Left colon (tissue), 2 donors: Measurements from ENCODE around the gene UBE2QL1. TPM values are rescaled to one million over a fixed set of nuclear protein-coding genes. Genes with fewer than 3 reads are reported as not detected.
A peak's percentile ranks its signal among the peaks of the same experiment; 100 is the strongest.

Experiments
- ATAC-seq: fragments of 200-7000 bp; cut with Tn5 transposase; one replicate; pipeline ENCODE4 v1.9.1; 2020; ENCODE audit warnings: mild to moderate bottlenecking, moderate library complexity
- DNase-seq, 2 donors: peaks; one replicate each; pipeline ENCODE4 v3.0.0-alpha.2; 2020
- intact Hi-C, 2 donors: fragments of 100-400 bp; cut with DNase I in 1 of 2; cut with micrococcal nuclease in 1 of 2; formaldehyde crosslinking; loops; one replicate each; pipeline versions ENCODE4 v1.11.2 to v1.14.0; 2022; cut with DNase I, micrococcal nuclease
- long read RNA-seq: library from polyadenylated mRNA; unstranded; transcript quantifications from one replicate; pipeline ENCODE4 v2.0.0, GENCODE V29; 2021
- total RNA-seq, 2 donors: library from RNA; stranded (reverse); fragmentation: NEBNext Ultra II Directional; extraction: Animal tissue kit (Norgen Biotek cat#: 25700); gene quantifications; one replicate each; pipeline ENCODE4 v1.2.1, GENCODE V29; 2021
- donor health status: DM: no; HTN: no; CAD: no.
- donor health status: DM: yes; HTN: yes; CAD: no.

The UBE2QL1 gene, protein sequence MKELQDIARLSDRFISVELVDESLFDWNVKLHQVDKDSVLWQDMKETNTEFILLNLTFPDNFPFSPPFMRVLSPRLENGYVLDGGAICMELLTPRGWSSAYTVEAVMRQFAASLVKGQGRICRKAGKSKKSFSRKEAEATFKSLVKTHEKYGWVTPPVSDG
- under 1 TPM; 0.15 to 0.73 TPM for total RNA-seq
- long read RNA-seq: 0 reads

DNA sequence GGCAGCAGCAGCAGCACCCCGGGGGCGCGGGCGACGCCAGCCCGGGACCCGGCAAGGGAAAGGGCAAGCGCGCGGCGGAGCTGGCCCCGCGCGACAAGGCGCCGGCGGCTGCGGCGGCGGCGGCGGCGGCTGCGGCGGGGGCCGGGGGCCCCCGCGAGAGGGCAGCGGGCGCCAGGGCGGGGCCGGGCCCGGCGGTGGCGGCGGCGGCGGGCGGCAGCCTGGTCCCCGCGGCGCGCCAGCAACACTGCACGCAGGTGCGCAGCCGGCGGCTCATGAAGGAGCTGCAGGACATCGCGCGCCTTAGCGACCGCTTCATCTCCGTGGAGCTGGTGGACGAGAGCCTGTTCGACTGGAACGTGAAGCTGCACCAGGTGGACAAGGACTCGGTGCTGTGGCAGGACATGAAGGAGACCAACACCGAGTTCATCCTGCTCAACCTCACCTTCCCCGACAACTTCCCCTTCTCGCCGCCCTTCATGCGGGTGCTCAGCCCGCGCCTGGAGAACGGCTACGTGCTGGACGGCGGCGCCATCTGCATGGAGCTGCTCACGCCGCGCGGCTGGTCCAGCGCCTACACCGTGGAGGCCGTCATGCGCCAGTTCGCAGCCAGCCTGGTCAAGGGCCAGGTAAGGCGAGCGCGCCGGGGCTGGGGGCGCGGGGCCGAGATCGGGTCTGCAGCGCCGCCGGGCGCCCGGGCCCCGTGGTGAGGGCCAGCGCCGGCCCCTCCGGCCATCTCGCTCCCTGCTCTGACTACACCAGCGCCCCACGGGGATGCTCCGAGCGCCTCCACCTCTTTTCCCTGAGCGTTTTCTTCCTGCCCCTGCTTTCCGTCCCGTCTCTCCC lies at the start of gene UBE2QL1:
Gene UBE2QL1, plus strand, starts transcription at position 238 of the 843 bp plus-strand sequence. Its CDS starts 35 bp downstream, at position 273.
- DNase-seq (peak in 1 of 2 donors; percentile 24), ATAC-seq (no peak)
- intact Hi-C loops: no loop called here

DNA sequence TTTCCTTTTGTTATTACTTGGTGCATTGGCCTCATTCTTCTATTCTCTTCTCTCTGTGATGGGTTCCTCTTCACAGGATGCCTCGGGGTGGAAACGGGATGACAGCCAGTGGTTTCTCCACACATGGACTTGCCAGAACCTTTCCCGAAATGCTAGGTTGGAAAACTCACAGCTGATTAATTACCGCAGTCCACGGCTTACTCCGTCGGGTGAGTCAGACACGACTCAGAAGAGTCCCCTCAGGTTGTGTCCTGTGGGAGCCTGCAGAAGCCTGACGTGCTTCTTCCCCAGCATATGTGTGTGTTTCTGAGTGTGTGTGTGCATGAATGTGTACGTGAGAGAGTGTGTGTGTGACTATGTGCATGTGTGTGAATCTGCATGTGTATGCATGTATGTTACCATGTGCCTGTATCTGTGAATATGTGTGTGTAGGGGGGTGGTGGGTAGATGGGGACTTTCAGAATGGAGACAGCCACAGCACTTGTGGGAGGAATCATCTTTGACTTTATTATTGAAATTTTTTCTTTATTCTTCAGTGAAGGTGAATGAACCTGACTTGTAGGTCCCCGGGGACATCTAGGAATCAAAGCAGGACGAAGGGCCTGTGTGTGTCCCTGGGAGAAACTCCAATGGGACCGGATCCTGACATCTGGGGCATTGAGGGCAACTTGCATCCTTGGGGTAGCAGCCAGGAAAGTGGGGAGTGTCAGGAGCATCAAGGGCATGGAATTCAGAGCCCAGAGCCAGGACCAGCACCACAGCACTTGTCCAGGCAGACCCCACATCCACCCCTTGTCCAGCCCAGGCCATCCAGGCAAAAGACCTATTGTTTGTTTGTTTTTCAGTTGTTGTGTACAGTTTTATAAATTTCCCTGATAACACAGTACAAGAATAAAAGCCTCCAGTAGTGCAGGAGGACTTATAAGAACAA lies 48.4 kb upstream of the UBE2QL1 start:
- no peak for ATAC-seq
- intact Hi-C loops: no loop called here
- DNase-seq: no peak

- ATAC-seq: no peak
These were observed 47.2 kb upstream of the UBE2QL1 start for GRCh38 chr5:6401410-6401809.

DNA sequence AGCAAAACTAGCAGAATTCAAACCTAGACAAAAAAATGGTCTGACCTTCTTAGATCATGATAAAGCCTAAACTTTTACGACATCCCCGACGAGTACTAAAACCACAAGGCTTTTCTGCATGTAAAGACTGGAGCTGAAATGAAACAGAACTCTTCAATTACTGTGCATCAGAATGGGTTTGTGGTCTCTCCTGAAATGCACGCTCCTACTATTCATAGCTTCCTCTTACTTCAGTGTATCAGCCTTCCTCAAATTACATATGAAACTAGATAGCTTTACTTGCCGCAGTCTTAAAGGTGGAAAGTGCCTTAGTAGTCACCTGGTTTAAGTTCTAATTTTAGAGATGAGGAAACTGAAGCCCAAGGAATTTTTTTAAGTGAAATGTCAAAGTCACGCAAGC lies 45.7 kb upstream of the UBE2QL1 start:
- ATAC-seq (no peak), DNase-seq (no peak)
- intact Hi-C loops: no loop called here

More at GRCh38 chr5:6401410-6401809, 47.2 kb upstream of the UBE2QL1 start:
- intact Hi-C loops: no loop called here
- peak in 1 of 2 donors; percentile 16 for DNase-seq

GRCh38 chr5:6403416-6403815 lies 45.2 kb upstream of the UBE2QL1 start:
- DNase-seq (no peak), ATAC-seq (no peak)
- intact Hi-C loops: no loop called here

GRCh38 chr5:6404129-6404528 lies 44.5 kb upstream of the UBE2QL1 start:
- no peak for DNase-seq

DNA sequence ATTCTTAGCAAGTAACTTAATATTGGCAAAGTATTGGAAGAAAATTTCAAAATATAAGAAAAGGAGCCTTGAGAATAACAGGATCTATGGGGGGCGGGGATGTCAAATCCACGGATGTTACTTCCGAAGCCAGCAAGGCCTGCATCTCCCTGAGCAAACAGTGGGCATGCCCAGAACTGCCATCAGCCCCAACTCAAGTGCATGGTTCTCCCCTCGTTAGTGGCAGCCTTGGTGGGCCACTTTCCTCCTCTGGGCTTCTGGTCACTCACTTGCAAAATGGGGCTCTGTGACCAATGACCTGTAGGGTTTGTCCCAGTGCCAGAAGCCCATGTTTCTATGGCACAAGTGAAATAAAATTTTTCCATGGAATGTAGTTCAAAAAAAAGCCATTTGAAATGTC lies 43.1 kb upstream of the UBE2QL1 start:
- DNase-seq (no peak), ATAC-seq (no peak)
- intact Hi-C loops: no loop called here

More at GRCh38 chr5:6404129-6404528, 44.5 kb upstream of the UBE2QL1 start:
- ATAC-seq: no peak
- intact Hi-C loops: no loop called here

- intact Hi-C loops: no loop called here
- no peak for DNase-seq
- no peak for ATAC-seq
These were observed 41.0 kb upstream of the UBE2QL1 start for GRCh38 chr5:6407558-6408259.

DNA sequence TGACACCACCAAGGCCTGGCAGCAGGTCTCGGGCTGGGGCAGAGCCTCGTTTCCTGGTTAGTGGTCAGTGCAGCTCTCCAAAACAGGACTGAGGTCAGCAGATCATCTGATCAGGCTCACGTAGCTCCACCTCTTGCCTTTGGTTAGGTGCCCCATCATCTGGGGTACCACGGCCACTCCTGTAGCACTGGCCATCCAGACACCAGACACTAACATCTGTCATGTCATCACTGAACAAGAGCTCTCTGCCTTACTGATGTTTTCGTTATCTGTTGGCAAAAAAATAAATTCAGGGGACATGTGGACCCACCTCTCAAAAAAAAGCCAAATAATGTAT lies 40.4 kb upstream of the UBE2QL1 start:
- ATAC-seq (no peak), DNase-seq (no peak)
- intact Hi-C loops: no loop called here

GRCh38 chr5:6408627-6409446 lies 39.8 kb upstream of the UBE2QL1 start:
- no peak for DNase-seq
- ATAC-seq: no peak
- intact Hi-C loops: no loop called here

- intact Hi-C loops: no loop called here
- DNase-seq (no peak), ATAC-seq (no peak)
These were observed 38.2 kb upstream of the UBE2QL1 start for GRCh38 chr5:6410421-6410820.

- ATAC-seq (no peak), DNase-seq (no peak)
- intact Hi-C loops: no loop called here
These were observed 37.5 kb upstream of the UBE2QL1 start for GRCh38 chr5:6411141-6411540.

- intact Hi-C loops: no loop called here
- DNase-seq: no peak
- ATAC-seq: no peak
These were observed 35.8 kb upstream of the UBE2QL1 start for GRCh38 chr5:6412811-6413210.

- ATAC-seq: no peak
- DNase-seq: no peak
- intact Hi-C loops: no loop called here
These were observed 31.0 kb upstream of the UBE2QL1 start for GRCh38 chr5:6417657-6418056.

- no peak for ATAC-seq
- DNase-seq: no peak
- intact Hi-C loops: no loop called here
These were observed 29.9 kb upstream of the UBE2QL1 start for GRCh38 chr5:6418679-6419276.

GRCh38 chr5:6419340-6419852 lies 29.3 kb upstream of the UBE2QL1 start:
- ATAC-seq (peak; percentile 26), DNase-seq (no peak)
- intact Hi-C loops: no loop called here

GRCh38 chr5:6423327-6424109 lies 25.1 kb upstream of the UBE2QL1 start:
- intact Hi-C loops: no loop called here
- ATAC-seq: no peak
- DNase-seq: no peak
